ENCODE measurements around the gene PSG3. TPM values are rescaled to one million over a fixed set of nuclear protein-coding genes. Genes with fewer than 3 reads are reported as not detected.
"Not testable (repeated sequence)": the region's sequence is repeated elsewhere in the genome, so short reads cannot be mapped to it uniquely, and the experiment has no call there.

PSG3 gene
- total RNA-seq, 2 experiments from 2014 or later, result not detected

GRCh38 chr19:42758667-42759066 is 18.4 kb upstream of the PSG3 start:
- H3K27me3 Mint-ChIP-seq; H3K4me3 Mint-ChIP-seq; intact Hi-C loops (cut with DNase I, micrococcal nuclease); POLR2A ChIA-PET; H3K9me3 Mint-ChIP-seq (ENCODE audit: low read depth); H3K4me1 Mint-ChIP-seq; H3K36me3 Mint-ChIP-seq (ENCODE audit: low read depth); H3K27ac Mint-ChIP-seq; CTCF ChIA-PET; ATAC-seq: not testable (repeated sequence)
- peak; percentile 16 for DNase-seq

- H3K9me3 Mint-ChIP-seq (ENCODE audit: low read depth); H3K36me3 Mint-ChIP-seq (ENCODE audit: low read depth); POLR2A ChIA-PET; DNase-seq; intact Hi-C loops (cut with DNase I, micrococcal nuclease); H3K4me1 Mint-ChIP-seq; H3K4me3 Mint-ChIP-seq; H3K27ac Mint-ChIP-seq; ATAC-seq: not testable (repeated sequence)
- CTCF ChIA-PET, result interaction anchor here (0.6 kb wide), 1 partner anchor 24 kb away, joined by 3 read pairs; no protein-coding TSS in a partner anchor
- peaks cover 13% of the 10 kb centered on the region for H3K27me3 Mint-ChIP-seq
Measured at GRCh38 chr19:42752246-42752645, 12.0 kb upstream of the PSG3 start.

DNA sequence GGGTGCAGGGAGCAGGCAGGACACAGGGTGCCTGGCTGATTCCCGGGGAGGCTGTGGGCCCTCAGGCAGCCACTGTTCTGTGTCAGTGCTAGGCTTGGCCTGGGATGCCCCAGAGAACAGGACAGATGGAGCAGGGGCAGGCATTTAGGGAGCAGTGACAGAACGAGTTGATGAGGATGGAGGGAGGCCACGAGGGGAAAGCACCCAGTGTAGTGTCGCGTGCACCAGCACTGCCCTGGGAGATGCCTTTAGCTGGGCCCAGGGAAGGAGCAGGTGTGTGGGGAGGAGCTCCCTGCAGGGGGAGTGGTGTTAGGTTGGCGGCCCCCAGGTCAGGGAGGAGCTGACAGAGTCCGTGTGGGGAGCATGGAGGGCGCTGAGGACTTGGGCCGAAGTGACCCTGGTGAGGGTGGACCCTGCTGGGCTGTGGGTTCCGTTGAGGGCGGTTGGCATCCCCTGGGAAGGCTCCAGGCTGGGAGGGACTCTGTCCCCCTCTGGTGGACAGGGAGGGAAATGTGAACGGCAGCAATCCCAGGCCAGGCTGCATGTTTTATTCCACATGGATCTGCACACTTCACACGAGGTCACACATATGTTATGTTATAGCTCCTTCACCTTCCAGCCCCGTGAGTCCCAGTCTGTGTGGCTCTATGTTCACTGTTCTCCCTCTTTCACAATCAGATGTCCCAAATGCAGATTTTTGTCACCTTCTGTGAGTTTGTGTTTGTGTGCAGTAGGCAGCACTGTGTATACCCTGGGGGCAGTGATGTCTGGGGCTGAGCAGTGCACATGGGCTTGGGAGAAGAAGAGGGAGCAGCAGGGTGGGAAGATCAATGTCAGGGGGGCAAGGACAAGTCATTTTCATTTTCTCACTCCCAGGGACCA is 1.7 kb upstream of the PSG3 start:
- CTCF ChIA-PET, result interaction anchor here (0.7 kb wide), 1 partner anchor 35 kb away, joined by 3 read pairs; no protein-coding TSS in a partner anchor
- H3K4me3 Mint-ChIP-seq; H3K4me1 Mint-ChIP-seq; H3K27ac Mint-ChIP-seq; POLR2A ChIA-PET; H3K9me3 Mint-ChIP-seq (ENCODE audit: low read depth); ATAC-seq; H3K36me3 Mint-ChIP-seq (ENCODE audit: low read depth): not testable (repeated sequence)
- peaks cover 23% of the 10 kb centered on the region for H3K27me3 Mint-ChIP-seq
- DNase-seq, result peak; percentile 23
- intact Hi-C loops (cut with DNase I, micrococcal nuclease), result loop anchor here in 1 of 2 experiments (5.0 kb wide), 1 partner anchor 135 kb away; no protein-coding TSS in a partner anchor

DNA sequence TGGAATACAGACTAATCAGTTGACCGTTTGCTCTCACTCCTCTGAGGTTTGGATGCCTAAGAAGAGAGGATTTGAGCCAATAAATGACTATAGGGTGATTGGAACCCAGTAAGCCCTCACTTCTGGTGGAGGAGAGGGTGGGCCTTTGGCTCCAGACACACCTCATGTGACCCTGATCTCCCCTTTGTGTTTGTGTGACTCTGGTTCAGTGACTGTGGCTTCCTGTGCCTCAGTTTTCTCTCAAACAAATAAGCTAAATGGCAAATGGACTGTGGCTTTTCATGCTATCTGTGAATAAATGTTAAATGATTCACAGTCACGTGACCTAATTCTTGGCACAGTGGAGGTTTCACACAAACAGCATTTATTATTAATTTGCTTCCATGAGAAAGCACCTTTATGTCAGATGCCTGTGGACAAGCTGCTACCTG is 2.7 kb downstream of the PSG3 start:
- H3K9me3 Mint-ChIP-seq (ENCODE audit: low read depth); ATAC-seq; POLR2A ChIA-PET; H3K36me3 Mint-ChIP-seq (ENCODE audit: low read depth); H3K27ac Mint-ChIP-seq; intact Hi-C loops (cut with DNase I, micrococcal nuclease); DNase-seq; H3K4me1 Mint-ChIP-seq; H3K4me3 Mint-ChIP-seq: not testable (repeated sequence)
- CTCF ChIA-PET, result interaction anchor here (0.7 kb wide), 1 partner anchor 141 kb away, joined by 3 read pairs; no protein-coding TSS in a partner anchor
- H3K27me3 Mint-ChIP-seq, result peaks cover 12% of the 10 kb centered on the region

- ATAC-seq; CTCF ChIA-PET; H3K4me1 Mint-ChIP-seq; H3K4me3 Mint-ChIP-seq; H3K36me3 Mint-ChIP-seq (ENCODE audit: low read depth); H3K27ac Mint-ChIP-seq; POLR2A ChIA-PET; intact Hi-C loops (cut with DNase I, micrococcal nuclease); H3K9me3 Mint-ChIP-seq (ENCODE audit: low read depth); DNase-seq: not testable (repeated sequence)
- peaks cover 16% of the 10 kb centered on the region for H3K27me3 Mint-ChIP-seq
Measured at GRCh38 chr19:42728341-42728740, 11.9 kb downstream of the PSG3 start.

DNA sequence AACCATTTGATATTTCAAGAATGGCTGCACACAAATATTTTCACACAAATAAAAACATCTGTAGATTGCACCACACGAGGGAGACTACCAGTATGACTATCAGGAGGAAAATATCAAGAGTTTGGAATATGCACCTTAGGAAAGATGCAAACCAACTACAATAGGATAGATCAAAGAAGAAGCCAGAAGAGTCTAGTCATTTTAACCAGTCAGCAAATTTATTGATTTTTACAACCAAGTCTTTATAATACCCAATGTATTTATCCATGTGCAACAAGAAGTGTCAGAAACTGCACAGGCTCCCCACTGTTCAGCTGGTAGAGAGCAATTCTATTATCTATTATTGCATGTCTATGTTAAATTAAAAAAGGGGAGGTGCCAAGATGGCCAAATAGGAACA is 26.3 kb downstream of the PSG3 start:
- ATAC-seq; H3K27ac Mint-ChIP-seq; H3K4me1 Mint-ChIP-seq; DNase-seq; intact Hi-C loops (cut with DNase I, micrococcal nuclease); POLR2A ChIA-PET; H3K4me3 Mint-ChIP-seq; H3K36me3 Mint-ChIP-seq (ENCODE audit: low read depth); CTCF ChIA-PET: not testable (repeated sequence)
- Mint-ChIP-seq H3K27me3 (peaks cover 17% of the 10 kb centered on the region), H3K9me3 (ENCODE audit: low read depth) (peaks cover 13% of the 10 kb centered on the region)

DNA sequence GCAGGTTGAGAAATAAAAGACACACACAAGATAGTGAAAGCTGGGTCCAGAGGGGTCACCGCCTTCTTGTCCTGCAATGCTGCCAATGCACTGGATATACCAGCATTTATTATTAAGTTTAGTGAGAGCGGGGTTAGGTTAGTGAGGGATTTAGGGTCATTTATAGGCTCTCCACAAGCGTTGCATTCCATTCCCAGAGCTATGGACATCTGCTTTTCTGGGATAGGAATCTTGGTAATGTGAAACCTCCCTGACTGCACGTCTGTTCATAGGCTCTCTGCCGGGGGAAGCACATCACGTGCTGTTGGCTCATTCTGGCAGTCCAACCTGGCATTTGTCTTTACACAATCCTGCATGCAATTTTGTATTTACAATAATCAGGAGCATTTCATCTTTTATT is 27.5 kb downstream of the PSG3 start:
- peaks cover 25% of the 10 kb centered on the region for H3K27me3 Mint-ChIP-seq
- POLR2A ChIA-PET; H3K27ac Mint-ChIP-seq; H3K4me1 Mint-ChIP-seq; DNase-seq; H3K4me3 Mint-ChIP-seq; intact Hi-C loops (cut with DNase I, micrococcal nuclease); H3K36me3 Mint-ChIP-seq (ENCODE audit: low read depth); ATAC-seq; CTCF ChIA-PET: not testable (repeated sequence)
- H3K9me3 Mint-ChIP-seq (ENCODE audit: low read depth), result peaks cover 13% of the 10 kb centered on the region

DNA sequence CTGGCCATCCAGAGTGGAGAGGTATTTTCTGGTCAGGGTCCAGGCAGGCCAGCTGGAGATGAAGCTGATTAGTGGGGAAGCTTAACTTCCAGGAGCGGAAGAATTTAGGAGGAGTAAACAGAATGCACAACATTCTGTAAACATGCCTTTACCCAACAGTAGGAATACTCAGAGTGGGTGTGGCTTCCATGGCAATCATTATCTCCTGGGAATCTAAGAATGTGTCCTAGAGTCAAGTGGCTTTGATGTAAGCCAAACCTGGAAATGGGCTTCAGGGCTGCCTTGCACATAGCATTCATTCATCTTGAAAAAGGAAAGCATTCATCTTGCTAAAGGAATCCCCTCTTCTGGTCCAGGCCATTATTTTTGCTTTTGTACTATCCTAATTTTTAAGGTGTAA is 29.3 kb downstream of the PSG3 start:
- H3K36me3 Mint-ChIP-seq (ENCODE audit: low read depth); DNase-seq; ATAC-seq; POLR2A ChIA-PET; intact Hi-C loops (cut with DNase I, micrococcal nuclease); H3K4me1 Mint-ChIP-seq; H3K9me3 Mint-ChIP-seq (ENCODE audit: low read depth); CTCF ChIA-PET; H3K27ac Mint-ChIP-seq; H3K4me3 Mint-ChIP-seq: not testable (repeated sequence)
- H3K27me3 Mint-ChIP-seq, result peaks cover 22% of the 10 kb centered on the region

DNA sequence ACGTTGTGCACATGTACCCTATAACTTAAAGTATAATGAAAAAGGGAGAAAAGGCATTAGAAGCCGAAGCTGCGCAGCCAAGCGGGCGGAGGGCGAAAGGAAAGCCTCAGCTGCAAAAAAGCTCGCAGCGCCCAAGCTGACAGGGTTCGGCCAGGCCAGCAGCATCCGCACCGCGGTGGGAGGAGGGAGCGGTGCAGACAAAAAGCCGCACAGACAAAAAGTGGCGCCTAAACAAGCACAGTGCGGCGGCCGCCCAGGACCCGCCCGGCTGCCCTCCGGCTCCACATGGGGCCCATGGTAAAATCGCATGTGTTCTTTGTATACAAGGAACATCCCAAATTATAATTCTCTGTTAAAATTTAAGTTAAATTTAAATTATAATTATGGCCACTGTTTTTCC is 42.4 kb downstream of the PSG3 start:
- H3K4me1 Mint-ChIP-seq, result no peaks in the 10 kb centered on the region
- POLR2A ChIA-PET, result no interaction called here
- no peak for ATAC-seq

DNA sequence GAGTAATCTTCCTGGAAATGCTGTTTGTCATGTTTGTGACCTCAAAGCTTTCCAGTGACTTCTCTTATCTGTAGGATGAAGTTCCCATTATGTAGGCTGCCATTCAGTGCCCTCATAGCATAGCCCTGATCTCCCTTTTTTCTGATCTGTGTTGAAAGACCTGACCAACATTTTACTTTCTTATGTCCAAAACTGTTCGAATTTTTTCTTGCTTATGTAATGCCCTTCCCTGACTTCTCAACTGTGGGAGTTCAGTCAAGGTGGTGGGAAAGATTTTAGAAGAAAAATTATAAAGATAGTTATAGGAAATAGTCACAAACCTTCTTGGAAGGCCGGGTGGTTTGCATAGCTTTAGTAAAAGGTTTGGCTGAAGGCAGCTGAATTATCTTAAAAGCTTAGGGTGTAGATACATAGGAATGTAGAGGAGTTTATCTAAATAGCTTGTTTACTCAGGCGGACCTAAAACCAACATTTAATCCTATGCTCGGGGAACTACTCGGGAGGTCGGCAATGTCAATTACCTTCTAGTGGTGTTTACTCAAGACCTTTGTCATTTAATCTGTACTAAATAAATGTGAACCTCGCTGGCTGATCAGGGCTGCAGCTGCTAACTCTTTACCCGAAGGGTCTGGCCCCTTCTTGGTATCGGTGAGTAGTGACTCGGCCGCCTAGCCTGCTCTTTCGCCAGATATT is 44.3 kb downstream of the PSG3 start:
- no peaks in the 10 kb centered on the region for H3K4me1 Mint-ChIP-seq
- ChIA-PET POLR2A (no interaction called here), CTCF (interaction anchor here (0.8 kb wide), 1 partner anchor 161 kb away, joined by 4 read pairs; no protein-coding TSS in a partner anchor)
- no peak overlapping the region for H3K4me3 Mint-ChIP-seq
- no peaks in the 10 kb centered on the region for H3K36me3 Mint-ChIP-seq (ENCODE audit: low read depth)
- ATAC-seq (no peak), DNase-seq (no peak)
- no peaks in the 10 kb centered on the region for H3K9me3 Mint-ChIP-seq (ENCODE audit: low read depth)
- peaks cover 39% of the 10 kb centered on the region for H3K27me3 Mint-ChIP-seq
- H3K27ac Mint-ChIP-seq, result no peak overlapping the region
- intact Hi-C loops (cut with DNase I, micrococcal nuclease), result no loop called here

More for the DNA sequence above, 42.4 kb downstream of the PSG3 start:
- CTCF ChIA-PET, result no interaction called here
- DNase-seq, result no peak
- peaks cover 35% of the 10 kb centered on the region for H3K27me3 Mint-ChIP-seq
- no peak overlapping the region for H3K27ac Mint-ChIP-seq
- H3K9me3 Mint-ChIP-seq (ENCODE audit: low read depth), result no peaks in the 10 kb centered on the region
- intact Hi-C loops (cut with DNase I, micrococcal nuclease), result no loop called here
- H3K4me3 Mint-ChIP-seq, result no peak overlapping the region
- no peaks in the 10 kb centered on the region for H3K36me3 Mint-ChIP-seq (ENCODE audit: low read depth)

DNA sequence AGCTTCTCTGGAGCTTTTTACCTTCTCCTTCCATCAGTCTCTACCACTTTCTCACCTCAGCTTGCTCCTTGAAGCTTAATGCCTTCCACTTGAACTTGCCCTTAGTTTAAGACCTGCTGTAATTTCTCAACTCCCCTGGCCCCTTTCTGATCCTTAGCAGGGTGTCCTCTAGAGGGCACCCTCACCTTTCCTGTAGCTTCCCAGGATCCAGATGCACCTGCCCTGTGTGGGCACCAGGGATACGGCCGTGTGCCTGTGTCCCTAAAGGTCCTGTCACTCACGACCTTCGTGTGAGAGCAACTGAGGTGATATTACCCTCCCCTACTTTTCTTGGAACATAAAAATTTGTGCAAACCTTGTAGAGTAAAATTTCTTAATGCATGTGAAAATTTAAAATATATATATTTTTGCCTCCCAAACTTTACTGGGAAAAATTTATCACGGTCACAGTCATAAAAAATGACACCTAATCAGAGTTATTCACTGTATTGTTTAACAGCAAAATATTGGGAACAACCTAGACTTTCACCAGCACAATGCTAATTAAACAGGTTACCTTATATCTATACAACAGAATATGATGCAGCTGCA is 46.4 kb downstream of the PSG3 start:
- peak; percentile 45 for DNase-seq
- Mint-ChIP-seq H3K4me3 (no peak overlapping the region), H3K4me1 (no peaks in the 10 kb centered on the region), H3K36me3 (ENCODE audit: low read depth) (no peaks in the 10 kb centered on the region), H3K27ac (no peak overlapping the region), H3K9me3 (ENCODE audit: low read depth) (no peaks in the 10 kb centered on the region), H3K27me3 (peaks cover 36% of the 10 kb centered on the region)
- ATAC-seq, result no peak
- POLR2A ChIA-PET, result no interaction called here
- CTCF ChIA-PET, result interaction anchor here (1.2 to 1.5 kb wide), 2 partner anchors 9 to 109 kb away, joined by 4 read pairs; no protein-coding TSS in a partner anchor
- intact Hi-C loops (cut with DNase I, micrococcal nuclease), result no loop called here

All from activated CD4-positive, alpha-beta T cell treated with anti-CD3 and anti-CD28 coated beads for 36 hours (primary cell).